GM12878 (cell line): ENCODE results near the gene LIG3.

Experiments
- BHLHE40 ChIP-seq, 2 experiments: fragments of 450-650 bp in 1 of 2; IDR thresholded peaks; 2 replicates each; pipeline ENCODE4 v1.6.1; 2011 to 2017; ENCODE audit warnings: low read depth in 2 of 2, borderline replicate concordance in 1 of 2, improper control_type of control experiment in 1 of 2, low read length in 1 of 2, mild to moderate bottlenecking in 1 of 2
- EZH2 ChIP-seq: IDR thresholded peaks from 2 replicates; pipeline ENCODE4 v1.6.1; 2012; ENCODE audit warnings: low read depth, mild to moderate bottlenecking, control low read depth, inconsistent platforms, low read length, borderline replicate concordance; ENCODE audit not compliant: control insufficient read depth
- NFXL1 ChIP-seq: fragments of 450-650 bp; IDR thresholded peaks from 2 replicates; pipeline ENCODE4 v1.6.1; 2017; ENCODE audit warnings: antibody characterized with exemption, mild to moderate bottlenecking, borderline replicate concordance
- PAX5 ChIP-seq: IDR thresholded peaks from 2 replicates; pipeline ENCODE4 v1.6.1; 2011; ENCODE audit warnings: low read depth, low read length, borderline replicate concordance
- RAD21 ChIP-seq: IDR thresholded peaks from 2 replicates; pipeline ENCODE4 v1.6.1; 2011; ENCODE audit warnings: mild to moderate bottlenecking, low read depth, low read length, moderate library complexity; ENCODE audit not compliant: insufficient read depth
- RB1 ChIP-seq: fragments of 450-650 bp; formaldehyde crosslinking; IDR thresholded peaks from 2 replicates; pipeline ENCODE4 v1.6.1; 2017; ENCODE audit warnings: mild to moderate bottlenecking, borderline replicate concordance
- YY1 ChIP-seq: IDR thresholded peaks from 2 replicates; pipeline ENCODE4 v1.6.1; 2011; ENCODE audit warnings: low read depth, mild to moderate bottlenecking, low read length
- TF ChIP-seq, protein P1 (sequence below): fragments of 450-650 bp; IDR thresholded peaks from 2 replicates; pipeline ENCODE4 v1.6.1; 2017; ENCODE audit warnings: antibody characterized with exemption, mild to moderate bottlenecking, moderate library complexity
- TF ChIP-seq, protein P2 (sequence below), 3 experiments: IDR thresholded peaks in 2 of 3; conservative IDR thresholded peaks in 1 of 3; 2 replicates each; pipeline ENCODE4 v1.5.1; 2011; ENCODE audit warnings: low read depth in 3 of 3, low read length in 3 of 3, mild to moderate bottlenecking in 3 of 3, control low read depth in 2 of 3, moderate library complexity in 2 of 3, inconsistent platforms in 1 of 3, mixed read lengths in 1 of 3; ENCODE audit not compliant: control insufficient read depth in 2 of 3, insufficient read depth in 1 of 3; ENCODE audit errors: extremely low read depth in 1 of 3

DNA sequence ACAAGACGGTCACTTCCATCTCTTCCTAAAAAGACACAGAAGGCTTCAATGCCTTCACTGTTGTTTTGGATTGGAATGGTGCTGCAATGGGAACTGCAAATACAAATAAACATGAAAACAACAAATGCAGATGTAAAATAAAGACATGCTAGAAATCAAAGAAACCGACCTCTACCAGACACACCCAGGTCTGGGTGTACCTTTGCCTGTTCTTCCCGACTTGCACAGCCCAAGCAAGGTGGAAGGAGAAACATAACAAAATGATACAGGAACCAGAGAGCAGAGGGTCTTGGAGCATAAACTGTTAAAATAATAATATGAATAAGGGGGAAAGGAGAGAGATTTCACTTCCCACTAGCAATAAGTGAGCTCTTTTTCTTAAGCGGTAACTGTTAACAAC is 65.9 kb downstream of the LIG3 start:
- no peak for TF ChIP-seq NFXL1
- no peak for TF ChIP-seq EZH2
- no peak for TF ChIP-seq BHLHE40 (IDR thresholded peaks at IDR 0.05; ENCODE audit: borderline replicate concordance in 1 of 2, low read depth in 2 of 2, low read length in 1 of 2)
- no peak for TF ChIP-seq PAX5
- TF ChIP-seq, protein P1, sequence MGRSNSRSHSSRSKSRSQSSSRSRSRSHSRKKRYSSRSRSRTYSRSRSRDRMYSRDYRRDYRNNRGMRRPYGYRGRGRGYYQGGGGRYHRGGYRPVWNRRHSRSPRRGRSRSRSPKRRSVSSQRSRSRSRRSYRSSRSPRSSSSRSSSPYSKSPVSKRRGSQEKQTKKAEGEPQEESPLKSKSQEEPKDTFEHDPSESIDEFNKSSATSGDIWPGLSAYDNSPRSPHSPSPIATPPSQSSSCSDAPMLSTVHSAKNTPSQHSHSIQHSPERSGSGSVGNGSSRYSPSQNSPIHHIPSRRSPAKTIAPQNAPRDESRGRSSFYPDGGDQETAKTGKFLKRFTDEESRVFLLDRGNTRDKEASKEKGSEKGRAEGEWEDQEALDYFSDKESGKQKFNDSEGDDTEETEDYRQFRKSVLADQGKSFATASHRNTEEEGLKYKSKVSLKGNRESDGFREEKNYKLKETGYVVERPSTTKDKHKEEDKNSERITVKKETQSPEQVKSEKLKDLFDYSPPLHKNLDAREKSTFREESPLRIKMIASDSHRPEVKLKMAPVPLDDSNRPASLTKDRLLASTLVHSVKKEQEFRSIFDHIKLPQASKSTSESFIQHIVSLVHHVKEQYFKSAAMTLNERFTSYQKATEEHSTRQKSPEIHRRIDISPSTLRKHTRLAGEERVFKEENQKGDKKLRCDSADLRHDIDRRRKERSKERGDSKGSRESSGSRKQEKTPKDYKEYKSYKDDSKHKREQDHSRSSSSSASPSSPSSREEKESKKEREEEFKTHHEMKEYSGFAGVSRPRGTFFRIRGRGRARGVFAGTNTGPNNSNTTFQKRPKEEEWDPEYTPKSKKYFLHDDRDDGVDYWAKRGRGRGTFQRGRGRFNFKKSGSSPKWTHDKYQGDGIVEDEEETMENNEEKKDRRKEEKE, result no peak
- TF ChIP-seq, protein P2, sequence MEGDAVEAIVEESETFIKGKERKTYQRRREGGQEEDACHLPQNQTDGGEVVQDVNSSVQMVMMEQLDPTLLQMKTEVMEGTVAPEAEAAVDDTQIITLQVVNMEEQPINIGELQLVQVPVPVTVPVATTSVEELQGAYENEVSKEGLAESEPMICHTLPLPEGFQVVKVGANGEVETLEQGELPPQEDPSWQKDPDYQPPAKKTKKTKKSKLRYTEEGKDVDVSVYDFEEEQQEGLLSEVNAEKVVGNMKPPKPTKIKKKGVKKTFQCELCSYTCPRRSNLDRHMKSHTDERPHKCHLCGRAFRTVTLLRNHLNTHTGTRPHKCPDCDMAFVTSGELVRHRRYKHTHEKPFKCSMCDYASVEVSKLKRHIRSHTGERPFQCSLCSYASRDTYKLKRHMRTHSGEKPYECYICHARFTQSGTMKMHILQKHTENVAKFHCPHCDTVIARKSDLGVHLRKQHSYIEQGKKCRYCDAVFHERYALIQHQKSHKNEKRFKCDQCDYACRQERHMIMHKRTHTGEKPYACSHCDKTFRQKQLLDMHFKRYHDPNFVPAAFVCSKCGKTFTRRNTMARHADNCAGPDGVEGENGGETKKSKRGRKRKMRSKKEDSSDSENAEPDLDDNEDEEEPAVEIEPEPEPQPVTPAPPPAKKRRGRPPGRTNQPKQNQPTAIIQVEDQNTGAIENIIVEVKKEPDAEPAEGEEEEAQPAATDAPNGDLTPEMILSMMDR (IDR thresholded peaks at IDR 0.05 in 2 of 3, conservative IDR thresholded peaks at IDR 0.05 in 1 of 3; ENCODE audit: control insufficient read depth in 2 of 3, extremely low read depth in 1 of 3, insufficient read depth in 1 of 3, low read depth in 3 of 3, low read length in 3 of 3), result no peak
- TF ChIP-seq RAD21, result no peak
- no peak for TF ChIP-seq YY1
- TF ChIP-seq RB1, result no peak
